H9 (cell line): ENCODE data around the gene MYO10. TPM values are rescaled to one million over a fixed set of nuclear protein-coding genes. Genes with fewer than 3 reads are reported as not detected.

ENCODE experiments used
- DNase-seq: peaks from one replicate; pipeline ENCODE4 v3.0.0-alpha.2; 2017
- H2AFZ ChIP-seq: one replicate; pipeline ENCODE4 v1.6.1; 2013; ENCODE audit warnings: mild to moderate bottlenecking, low read length, control low read depth, moderate library complexity
- H2AK5ac ChIP-seq: 2 replicates; pipeline ENCODE4 v1.6.1; 2013; ENCODE audit warnings: low read length, control low read depth, mixed read lengths; ENCODE audit not compliant: insufficient read length
- H2BK120ac ChIP-seq: one replicate; pipeline ENCODE4 v1.6.1; 2013; ENCODE audit warnings: low read depth, mild to moderate bottlenecking, low read length, control low read depth, inconsistent platforms; ENCODE audit not compliant: poor library complexity, severe bottlenecking
- H2BK12ac ChIP-seq: 2 replicates; pipeline ENCODE4 v1.6.1; 2013; ENCODE audit warnings: low read length, control low read depth, mixed read lengths, low read depth; ENCODE audit not compliant: insufficient read length
- H2BK15ac ChIP-seq: 2 replicates; pipeline ENCODE4 v1.6.1; 2013; ENCODE audit warnings: low read depth, low read length, control low read depth
- H2BK20ac ChIP-seq: one replicate; pipeline ENCODE4 v1.6.1; 2013; ENCODE audit warnings: low read depth, mild to moderate bottlenecking, low read length, control low read depth, inconsistent platforms; ENCODE audit not compliant: poor library complexity, severe bottlenecking
- H2BK5ac ChIP-seq: 2 replicates; pipeline ENCODE4 v1.6.1; 2013; ENCODE audit warnings: low read length, control low read depth, mixed read lengths; ENCODE audit not compliant: insufficient read length
- H3K14ac ChIP-seq: 2 replicates; pipeline ENCODE4 v1.6.1; 2013; ENCODE audit warnings: low read length, control low read depth; ENCODE audit not compliant: insufficient read depth
- H3K18ac ChIP-seq: 2 replicates; pipeline ENCODE4 v1.6.1; 2013; ENCODE audit warnings: low read depth, mild to moderate bottlenecking, mixed read lengths, low read length, control low read depth; ENCODE audit not compliant: insufficient read length
- H3K23ac ChIP-seq: 2 replicates; pipeline ENCODE4 v1.6.1; 2013; ENCODE audit warnings: low read length, control low read depth, mixed read lengths, low read depth; ENCODE audit not compliant: insufficient read length
- H3K23me2 ChIP-seq: 2 replicates; pipeline ENCODE4 v1.6.1; 2013; ENCODE audit warnings: low read depth, mild to moderate bottlenecking, mixed read lengths, low read length, control low read depth; ENCODE audit not compliant: insufficient read length, poor library complexity, severe bottlenecking
- H3K27ac ChIP-seq: 2 replicates; pipeline ENCODE4 v1.5.1; 2013; ENCODE audit warnings: low read length, control low read depth, mixed read lengths, low read depth; ENCODE audit not compliant: insufficient read length
- H3K27me3 ChIP-seq: 2 replicates; pipeline ENCODE4 v1.6.1; 2013; ENCODE audit warnings: low read length, control low read depth, inconsistent platforms; ENCODE audit not compliant: insufficient read depth
- H3K4ac ChIP-seq: 2 replicates; pipeline ENCODE4 v1.6.1; 2013; ENCODE audit warnings: low read depth, mild to moderate bottlenecking, control low read depth, inconsistent platforms, low read length, moderate library complexity
- H3K4me1 ChIP-seq: 2 replicates; pipeline ENCODE4 v1.6.1; 2013; ENCODE audit warnings: low read length, control low read depth, inconsistent platforms; ENCODE audit not compliant: insufficient read depth
- H3K4me2 ChIP-seq: 2 replicates; pipeline ENCODE4 v1.6.1; 2013; ENCODE audit warnings: low read length, control low read depth, mixed read lengths; ENCODE audit not compliant: insufficient read length, insufficient read depth
- H3K56ac ChIP-seq: 2 replicates; pipeline ENCODE4 v1.6.1; 2013; ENCODE audit warnings: low read depth, mild to moderate bottlenecking, mixed read lengths, low read length, control low read depth; ENCODE audit not compliant: insufficient read length
- H3K79me1 ChIP-seq: 2 replicates; pipeline ENCODE4 v1.6.1; 2013; ENCODE audit warnings: low read depth, mild to moderate bottlenecking, moderate library complexity, low read length, control low read depth, inconsistent platforms; ENCODE audit not compliant: insufficient read depth, poor library complexity, severe bottlenecking
- H3K79me2 ChIP-seq: 2 replicates; pipeline ENCODE4 v1.6.1; 2013; ENCODE audit warnings: low read length, control low read depth, inconsistent platforms; ENCODE audit not compliant: insufficient read depth
- H3K9ac ChIP-seq: 2 replicates; pipeline ENCODE4 v1.6.1; 2013; ENCODE audit warnings: low read length, control low read depth, mixed read lengths; ENCODE audit not compliant: insufficient read length; ENCODE audit errors: extremely low read depth
- H3K9me3 ChIP-seq: one replicate; pipeline ENCODE4 v1.6.1; 2013; ENCODE audit warnings: low read depth, low read length, inconsistent platforms; ENCODE audit not compliant: control insufficient read depth
- H3T11ph ChIP-seq: one replicate; pipeline ENCODE4 v1.6.1; 2013; ENCODE audit warnings: mild to moderate bottlenecking, low read length, control low read depth, inconsistent platforms
- H4K20me1 ChIP-seq: one replicate; pipeline ENCODE4 v1.6.1; 2013; ENCODE audit not compliant: control insufficient read depth, insufficient read length, insufficient read depth
- H4K5ac ChIP-seq: 2 replicates; pipeline ENCODE4 v1.6.1; 2013; ENCODE audit warnings: low read depth, mild to moderate bottlenecking, mixed read lengths, low read length, control low read depth; ENCODE audit not compliant: insufficient read length
- H4K8ac ChIP-seq: replicated peaks from 2 replicates; pipeline ENCODE4 v1.6.1; 2013; ENCODE audit warnings: low read length, control low read depth, mixed read lengths, low read depth; ENCODE audit not compliant: insufficient read length
- H4K91ac ChIP-seq: 2 replicates; pipeline ENCODE4 v1.6.1; 2013; ENCODE audit warnings: low read depth, mild to moderate bottlenecking, moderate library complexity, mixed read lengths, low read length, control low read depth; ENCODE audit not compliant: insufficient read length
- H3K27ac Mint-ChIP-seq, 3 experiments: 2 replicates in 2 of 3; 3 replicates in 1 of 3; pipeline ENCODE4 v1.8.0; 2020 to 2021; ENCODE audit warnings: mixed read lengths in 3 of 3, mild to moderate bottlenecking in 1 of 3, moderate library complexity in 1 of 3
- H3K27me3 Mint-ChIP-seq: 2 replicates; pipeline ENCODE4 v1.8.0; 2021; ENCODE audit warnings: low read depth, mild to moderate bottlenecking, moderate library complexity, mixed read lengths
- H3K36me3 Mint-ChIP-seq, 3 experiments: 2 replicates in 2 of 3; 3 replicates in 1 of 3; pipeline ENCODE4 v1.8.0; 2020 to 2021; ENCODE audit warnings: low read depth in 3 of 3, mixed read lengths in 3 of 3; ENCODE audit not compliant: insufficient read depth in 1 of 3
- H3K4me1 Mint-ChIP-seq, 2 experiments: 2 replicates each; pipeline ENCODE4 v1.8.0; 2020; ENCODE audit warnings: mixed read lengths in 2 of 2
- H3K4me3 Mint-ChIP-seq, 2 experiments: 2 replicates in 1 of 2; 3 replicates in 1 of 2; pipeline ENCODE4 v1.8.0; 2020 to 2021; ENCODE audit warnings: mild to moderate bottlenecking in 2 of 2, mixed read lengths in 2 of 2, moderate library complexity in 1 of 2
- H3K9me3 Mint-ChIP-seq, 2 experiments: 2 replicates in 1 of 2; 3 replicates in 1 of 2; pipeline ENCODE4 v1.8.0; 2020; ENCODE audit warnings: mild to moderate bottlenecking in 2 of 2, mixed read lengths in 2 of 2, moderate library complexity in 1 of 2
- WGBS: extraction: QIAGEN DNeasy Blood & Tissue Kit; methylation state at CpG from one replicate; pipeline ENCODE4 v1.1.7; 2013; ENCODE audit warnings: missing lambda C conversion rate, low lambda C conversion rate, mixed read lengths; ENCODE audit not compliant: insufficient read length; ENCODE audit errors: extremely low coverage; 5-methylcytosine and 5-hydroxymethylcytosine counted together
- total RNA-seq: library from RNA; stranded (reverse); gene quantifications from 2 replicates; pipeline ENCODE4 v1.2.1, GENCODE V29; 2021
- TF ChIP-seq, protein P1 (sequence below): fragments of 200-600 bp; sonication (generic); conservative IDR thresholded peaks from 3 replicates; pipeline ENCODE4 v1.8.0; 2021; ENCODE audit warnings: antibody characterized with exemption, mild to moderate bottlenecking

The MYO10 gene
- total RNA-seq, 1 experiment from 2014 or later = 127 TPM

DNA sequence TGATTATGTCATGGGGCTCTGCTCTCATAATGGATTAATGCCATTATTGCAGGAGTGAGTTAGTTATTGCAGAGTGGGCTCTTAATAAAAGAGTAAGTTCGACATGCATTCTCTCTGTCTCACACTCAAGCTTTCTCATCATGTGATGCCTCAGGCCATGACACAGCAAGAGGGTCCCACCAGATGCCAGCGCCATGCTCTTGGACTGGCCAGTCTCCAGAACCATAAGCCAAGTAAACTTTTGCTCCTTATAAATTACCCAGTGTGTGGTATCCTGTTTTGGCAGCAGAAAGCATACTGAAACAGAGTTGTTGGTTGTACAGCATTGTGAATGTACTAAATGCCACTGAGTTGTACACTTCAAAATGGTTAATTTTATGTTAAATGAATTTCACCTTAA, 138.1 kb downstream of the MYO10 start:
- no peaks in the 10 kb centered on the region for H3K23me2 ChIP-seq
- H2AFZ ChIP-seq = no peak overlapping the region
- H3K4me2 ChIP-seq = no peak overlapping the region
- H3T11ph ChIP-seq = no peak overlapping the region
- H4K20me1 ChIP-seq = no peaks in the 10 kb centered on the region
- H4K91ac ChIP-seq = no peak overlapping the region
- no peak overlapping the region for H2BK12ac ChIP-seq
- no peaks in the 10 kb centered on the region for H3K4me1 ChIP-seq
- Mint-ChIP-seq H3K27me3 (no peaks in the 10 kb centered on the region), H3K4me3 (no peak overlapping the region), H3K4me1 (peaks cover 11 to 21% of the 10 kb centered on the region in 2 experiments), H3K9me3 (peaks cover 4 to 6% of the 10 kb centered on the region in 2 experiments; a peak in 4 of 5 replicates), H3K27ac (no peak overlapping the region), H3K36me3 (peaks cover 5 to 10% (median 7%) of the 10 kb centered on the region in 3 experiments; a peak in 5 of 7 replicates)
- H3K9ac ChIP-seq = no peak overlapping the region
- no peak overlapping the region for H4K8ac ChIP-seq
- no peaks in the 10 kb centered on the region for H3K27me3 ChIP-seq
- WGBS = no CpG with 5 or more reads among the region's 2 CpGs
- H3K23ac ChIP-seq = no peak overlapping the region
- H3K18ac ChIP-seq = no peak overlapping the region
- no peak overlapping the region for H4K5ac ChIP-seq
- no peaks in the 10 kb centered on the region for H3K79me1 ChIP-seq
- TF ChIP-seq, protein P1, sequence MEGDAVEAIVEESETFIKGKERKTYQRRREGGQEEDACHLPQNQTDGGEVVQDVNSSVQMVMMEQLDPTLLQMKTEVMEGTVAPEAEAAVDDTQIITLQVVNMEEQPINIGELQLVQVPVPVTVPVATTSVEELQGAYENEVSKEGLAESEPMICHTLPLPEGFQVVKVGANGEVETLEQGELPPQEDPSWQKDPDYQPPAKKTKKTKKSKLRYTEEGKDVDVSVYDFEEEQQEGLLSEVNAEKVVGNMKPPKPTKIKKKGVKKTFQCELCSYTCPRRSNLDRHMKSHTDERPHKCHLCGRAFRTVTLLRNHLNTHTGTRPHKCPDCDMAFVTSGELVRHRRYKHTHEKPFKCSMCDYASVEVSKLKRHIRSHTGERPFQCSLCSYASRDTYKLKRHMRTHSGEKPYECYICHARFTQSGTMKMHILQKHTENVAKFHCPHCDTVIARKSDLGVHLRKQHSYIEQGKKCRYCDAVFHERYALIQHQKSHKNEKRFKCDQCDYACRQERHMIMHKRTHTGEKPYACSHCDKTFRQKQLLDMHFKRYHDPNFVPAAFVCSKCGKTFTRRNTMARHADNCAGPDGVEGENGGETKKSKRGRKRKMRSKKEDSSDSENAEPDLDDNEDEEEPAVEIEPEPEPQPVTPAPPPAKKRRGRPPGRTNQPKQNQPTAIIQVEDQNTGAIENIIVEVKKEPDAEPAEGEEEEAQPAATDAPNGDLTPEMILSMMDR = no peak
- no peak overlapping the region for H3K56ac ChIP-seq
- H2BK5ac ChIP-seq = no peak overlapping the region
- H3K4ac ChIP-seq = no peak overlapping the region
- no peaks in the 10 kb centered on the region for H3K9me3 ChIP-seq
- no peak overlapping the region for H3K27ac ChIP-seq
- no peak overlapping the region for H2BK15ac ChIP-seq
- no peaks in the 10 kb centered on the region for H3K79me2 ChIP-seq
- H3K14ac ChIP-seq = no peak overlapping the region
- H2BK120ac ChIP-seq = no peak overlapping the region
- H2BK20ac ChIP-seq = no peak overlapping the region
- no peak for DNase-seq
- H2AK5ac ChIP-seq = no peak overlapping the region
